Measurements from ENCODE around the gene PPARG.

Gene PPARG

GRCh38 chr3:12416731-12417130 is 127.9 kb downstream of the PPARG start:
- DNase-seq (ENCODE audit: low read depth) = no peak

GRCh38 chr3:12420393-12420792 is 131.5 kb downstream of the PPARG start:
- DNase-seq (ENCODE audit: low read depth) = no peak

GRCh38 chr3:12421132-12421531 is 132.3 kb downstream of the PPARG start:
- no peak for DNase-seq (ENCODE audit: low read depth)

- DNase-seq (ENCODE audit: low read depth) = no peak
These were observed 134.3 kb downstream of the PPARG start for GRCh38 chr3:12423131-12423530.

GRCh38 chr3:12423918-12424630 is 135.2 kb downstream of the PPARG start:
- DNase-seq (ENCODE audit: low read depth) = no peak

- no peak for DNase-seq (ENCODE audit: low read depth)
These were observed 135.9 kb downstream of the PPARG start for GRCh38 chr3:12424635-12425319.

GRCh38 chr3:12425850-12426579 is 137.1 kb downstream of the PPARG start:
- no peak for DNase-seq (ENCODE audit: low read depth)

- DNase-seq (ENCODE audit: low read depth) = no peak
These were observed 138.7 kb downstream of the PPARG start for GRCh38 chr3:12427551-12427950.

- no peak for DNase-seq (ENCODE audit: low read depth)
These were observed 139.3 kb downstream of the PPARG start for GRCh38 chr3:12428126-12428525.

GRCh38 chr3:12430086-12430485 is 141.2 kb downstream of the PPARG start:
- no peak for DNase-seq (ENCODE audit: low read depth)

GRCh38 chr3:12433823-12434222 is 145.0 kb downstream of the PPARG start:
- no peak for DNase-seq (ENCODE audit: low read depth)

- DNase-seq (ENCODE audit: low read depth) = no peak
These were observed 147.8 kb downstream of the PPARG start for GRCh38 chr3:12436514-12437220.

GRCh38 chr3:12437221-12437605 is 148.3 kb downstream of the PPARG start:
- no peak for DNase-seq (ENCODE audit: low read depth)

- no peak for DNase-seq (ENCODE audit: low read depth)
These were observed 149.0 kb downstream of the PPARG start for GRCh38 chr3:12437861-12438260.

GRCh38 chr3:12438318-12438717 is 149.4 kb downstream of the PPARG start:
- DNase-seq (ENCODE audit: low read depth) = no peak

GRCh38 chr3:12439161-12439940 is 150.5 kb downstream of the PPARG start:
- DNase-seq (ENCODE audit: low read depth) = no peak

- DNase-seq (ENCODE audit: low read depth) = no peak
These were observed 152.3 kb downstream of the PPARG start for GRCh38 chr3:12440927-12441714.

GRCh38 chr3:12442654-12443501 is 154.0 kb downstream of the PPARG start:
- no peak for DNase-seq (ENCODE audit: low read depth)

GRCh38 chr3:12443781-12444522 is 155.1 kb downstream of the PPARG start:
- no peak for DNase-seq (ENCODE audit: low read depth)

All from stimulated activated CD8-positive, alpha-beta memory T cell treated with anti-CD3 and anti-CD28 coated beads, Interleukin-4, amount 100 ng/mL, for 24 hours (primary cell).